GOT3 (cell line): ENCODE data around the gene RAMP3.
"Not testable (repeated sequence)": the region's sequence is repeated elsewhere in the genome, so short reads cannot be mapped to it uniquely, and the experiment has no call there.

ENCODE experiments used
- DNase-seq: peaks from one replicate; lab custom pipeline; 2025; ENCODE audit warnings: mixed read lengths; lab: John Stamatoyannopoulos, UW

RAMP3 gene

DNA sequence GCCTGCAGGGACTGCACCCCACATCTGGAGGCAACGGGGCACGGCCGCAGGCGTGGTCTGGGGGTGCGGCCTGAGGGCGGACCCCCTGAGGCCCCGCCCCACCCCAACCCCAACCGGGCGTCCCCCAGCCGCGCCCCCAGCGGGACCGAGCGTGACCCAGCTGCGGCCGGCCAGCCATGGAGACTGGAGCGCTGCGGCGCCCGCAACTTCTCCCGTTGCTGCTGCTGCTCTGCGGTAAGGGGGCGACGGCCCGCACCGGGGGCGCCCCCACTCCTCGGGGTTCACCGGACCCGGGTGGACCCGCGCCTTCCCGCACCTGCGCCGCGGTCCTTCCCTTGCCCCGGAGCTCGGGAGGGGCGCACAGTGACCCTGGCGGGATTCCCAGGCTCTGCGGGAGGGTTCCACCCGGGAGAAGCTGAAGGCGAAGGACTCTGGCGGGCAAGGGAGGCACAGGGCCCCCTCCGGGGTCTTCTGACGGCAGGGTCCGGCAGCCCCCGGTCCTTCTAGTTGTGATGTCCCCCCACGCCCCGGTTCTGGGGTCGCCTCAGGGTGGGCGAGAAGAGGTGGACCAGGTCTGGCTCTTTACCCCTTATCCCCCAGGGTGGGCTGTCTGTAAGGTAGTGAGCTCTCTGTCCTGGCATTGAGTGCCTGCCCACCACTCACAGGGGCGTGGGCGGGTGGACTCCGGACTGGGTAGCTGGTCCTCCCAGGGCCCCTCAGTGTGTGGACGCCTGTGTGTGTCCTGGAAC, at the start of gene RAMP3:
TSS of gene RAMP3 (plus strand) at position 139 of the 749 bp plus-strand sequence. CDS start at position 177, 38 bp downstream.
- DNase-seq: no peak

- DNase-seq: no peak
Measured at GRCh38 chr7:45108863-45109262, 48.7 kb upstream of the RAMP3 start.

DNA sequence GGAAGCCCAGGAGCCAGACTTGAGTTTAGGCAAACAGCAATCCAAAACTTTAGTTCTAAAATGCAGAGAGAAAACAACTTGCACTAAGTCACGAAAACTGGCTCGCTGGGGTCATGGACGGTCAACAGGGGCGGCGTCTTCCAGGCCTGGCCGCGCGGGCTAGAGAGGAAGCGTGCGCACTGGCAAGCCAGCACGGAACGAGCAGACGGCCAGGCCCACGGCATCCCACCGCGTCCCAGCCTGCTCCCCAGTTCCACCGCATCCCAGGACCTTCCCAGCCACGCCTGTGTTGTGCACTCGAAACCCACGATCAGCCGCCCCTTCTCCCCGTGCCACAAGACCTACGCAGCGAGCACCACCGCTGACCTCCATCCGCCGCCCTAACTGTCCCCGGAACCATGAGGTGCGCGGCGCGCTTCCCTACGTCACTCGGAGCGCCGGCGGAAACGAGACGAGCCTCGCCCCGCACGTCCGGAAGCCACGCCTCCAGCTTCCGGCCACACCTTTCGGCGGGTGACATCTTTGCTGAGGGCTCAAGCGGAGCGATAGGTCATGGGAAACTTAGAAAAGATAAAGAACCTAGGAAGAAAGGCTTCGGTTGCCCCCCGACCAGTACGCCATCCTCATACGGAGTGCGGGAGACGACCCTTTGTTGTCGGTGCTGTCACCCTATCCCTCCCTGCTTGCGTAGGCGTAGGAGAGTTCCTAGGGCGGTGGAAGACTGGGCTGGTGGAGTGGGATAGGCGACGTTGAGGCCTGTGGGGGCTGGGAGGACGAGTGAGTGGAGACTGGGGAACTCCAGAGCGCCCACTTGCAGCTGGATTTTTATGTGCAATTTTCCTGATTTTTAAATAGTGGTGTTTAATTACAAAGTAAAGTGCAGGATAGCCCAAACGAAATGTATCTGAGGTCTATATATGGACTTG, 46.0 kb upstream of the RAMP3 start, which contains the start of gene TBRG4:
TSS of gene TBRG4 (minus strand) at position 400 of the 926 bp plus-strand sequence. CDS start 2,460 bp downstream, outside the sequence.
- DNase-seq: peak; percentile 86

DNA sequence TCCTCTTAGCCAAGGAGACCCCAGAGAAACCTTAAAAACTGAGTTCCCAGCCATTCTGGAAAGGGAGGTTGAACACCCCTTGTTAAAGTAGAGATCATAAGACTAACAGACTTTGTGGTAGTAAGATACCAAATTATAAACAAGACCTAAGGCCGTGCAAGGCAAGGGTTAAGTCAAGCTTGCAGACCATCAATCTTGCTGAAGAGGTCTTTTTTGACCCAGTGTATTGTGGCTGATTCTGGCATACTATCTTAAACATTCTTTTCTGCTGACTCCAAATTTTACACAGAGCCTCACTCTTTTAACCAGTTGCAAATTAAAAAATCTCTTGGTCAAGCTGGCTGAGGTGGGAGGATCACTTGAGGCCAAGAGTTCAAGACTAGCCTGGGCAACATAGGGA, 44.9 kb upstream of the RAMP3 start:
- no peak for DNase-seq

- not testable (repeated sequence) for DNase-seq
Measured at GRCh38 chr7:45114257-45114656, 43.3 kb upstream of the RAMP3 start.

- DNase-seq: no peak
Measured at GRCh38 chr7:45114926-45115325, 42.7 kb upstream of the RAMP3 start.

GRCh38 chr7:45116048-45116447, 41.5 kb upstream of the RAMP3 start:
- no peak for DNase-seq

DNA sequence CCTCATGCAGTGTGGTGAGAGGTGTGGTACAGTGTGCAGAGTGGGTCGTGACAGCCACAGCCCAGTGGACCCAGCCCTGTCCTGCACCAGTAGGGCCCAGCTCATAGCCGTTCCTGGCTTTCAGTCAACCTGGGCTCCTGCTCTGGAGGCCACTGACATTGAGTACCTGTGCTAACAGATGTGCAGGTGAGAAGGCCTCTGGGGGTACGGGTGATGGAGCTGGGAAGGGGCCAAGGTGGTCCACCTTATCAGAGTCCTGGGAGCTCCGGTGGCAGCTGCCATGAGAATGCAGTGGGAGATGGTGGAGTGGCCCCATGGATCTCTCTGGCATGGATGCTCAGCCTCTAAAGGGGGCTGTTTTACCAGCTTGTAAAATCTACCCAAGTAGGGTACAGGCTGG, 40.0 kb upstream of the RAMP3 start:
- DNase-seq: no peak

- no peak for DNase-seq
Measured at GRCh38 chr7:45118292-45118691, 39.3 kb upstream of the RAMP3 start.

GRCh38 chr7:45118889-45119331, 38.7 kb upstream of the RAMP3 start:
- no peak for DNase-seq

DNA sequence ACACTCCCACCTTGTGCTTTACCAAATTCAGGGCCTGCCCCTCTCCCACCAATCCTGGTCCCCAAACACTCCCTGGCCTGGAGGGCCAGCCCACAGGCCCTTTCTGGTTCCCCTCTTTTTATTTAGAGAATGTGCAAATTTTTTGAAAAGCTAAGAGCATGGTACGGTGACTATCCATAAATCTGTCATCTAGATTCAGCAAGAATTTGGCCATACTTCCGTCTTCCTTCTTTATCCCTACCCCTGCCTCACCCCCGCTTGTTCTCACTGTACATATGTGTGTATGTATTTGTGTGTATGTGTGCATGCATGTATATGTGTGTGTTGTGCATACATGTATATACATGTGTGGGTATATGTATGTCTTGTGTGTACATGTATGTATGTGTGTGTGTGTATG, 38.0 kb upstream of the RAMP3 start:
- DNase-seq: no peak

DNA sequence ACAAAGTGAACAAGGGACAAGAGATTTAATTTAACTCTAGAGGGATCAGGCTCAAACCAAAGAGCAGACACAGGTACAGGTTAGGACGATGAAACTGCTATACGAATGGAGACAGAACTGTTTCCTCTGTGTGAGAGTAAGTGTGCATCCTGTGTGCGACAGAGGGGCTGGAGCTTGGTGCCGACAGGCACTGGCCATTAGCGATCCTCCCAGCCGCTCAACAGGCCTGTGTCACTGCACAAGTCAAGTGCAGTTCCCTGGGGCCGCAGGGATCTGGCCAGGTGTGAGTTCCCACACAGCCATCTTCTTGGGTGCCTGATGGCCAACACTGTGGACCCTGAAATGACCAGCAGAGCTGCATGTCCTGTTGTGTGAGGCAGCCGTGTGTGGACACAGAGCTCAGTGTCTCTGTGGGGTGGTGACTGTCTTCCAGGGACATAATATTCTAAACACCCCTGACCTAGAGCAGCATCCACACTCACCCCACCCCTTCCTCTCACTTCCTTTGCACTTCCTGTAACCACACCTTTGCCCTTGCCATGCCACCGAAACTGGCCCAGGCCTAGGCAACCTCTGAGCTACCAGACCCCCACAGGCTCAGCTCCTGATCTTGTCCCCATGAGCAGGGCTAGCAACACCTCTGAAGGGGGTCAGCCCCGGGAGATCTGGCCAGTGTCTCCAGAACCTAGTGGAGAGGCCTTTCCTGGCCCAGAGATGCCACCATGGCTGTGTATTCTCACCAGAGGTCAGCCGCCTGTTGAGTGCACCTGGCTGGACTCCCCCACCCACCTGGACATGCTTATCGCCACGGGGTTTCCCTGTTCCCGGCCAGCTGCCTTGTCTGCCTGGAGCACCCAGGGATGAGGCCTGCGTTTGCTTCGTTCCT, 34.4 kb upstream of the RAMP3 start:
- no peak for DNase-seq

DNA sequence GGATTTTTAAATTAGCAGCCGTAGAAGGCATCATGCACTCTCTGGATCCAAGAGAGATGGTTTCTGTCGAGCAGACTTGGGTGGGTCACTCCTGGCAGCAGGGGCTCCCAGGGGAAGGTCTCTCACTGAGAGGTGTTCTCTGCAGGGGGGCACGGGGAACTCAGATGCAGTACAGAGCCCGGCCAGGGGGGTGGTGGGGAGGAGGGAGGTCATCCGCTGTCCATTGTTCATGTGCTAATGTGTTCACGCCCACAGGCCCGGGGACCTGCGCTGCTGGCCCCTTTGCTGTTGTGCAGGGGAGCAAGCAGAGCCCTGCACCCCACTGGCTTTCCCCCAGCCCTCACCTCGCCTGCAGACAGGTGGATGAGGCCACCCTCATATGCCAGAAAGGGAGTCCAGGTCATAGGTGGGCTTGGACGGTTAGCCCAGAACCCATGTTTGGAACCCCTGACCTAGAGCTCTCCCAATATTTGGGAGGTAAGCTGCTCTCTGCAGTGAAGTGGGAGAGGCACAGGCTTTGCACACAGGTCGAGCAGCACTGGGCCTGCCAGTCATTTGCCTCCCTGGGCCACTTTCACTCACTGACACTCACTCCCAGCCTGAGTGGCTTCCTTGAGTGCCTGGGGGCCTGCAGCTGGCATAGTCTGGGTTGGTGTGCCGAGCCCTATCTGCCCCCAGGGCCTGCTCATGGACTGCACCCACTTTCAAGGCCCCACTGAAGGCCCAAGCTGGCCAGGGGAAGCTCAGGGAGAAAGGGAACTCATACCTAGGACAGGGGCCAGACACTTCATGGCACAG, 33.5 kb upstream of the RAMP3 start:
- no peak for DNase-seq

- DNase-seq: no peak
Measured at GRCh38 chr7:45125193-45125904, 32.2 kb upstream of the RAMP3 start.

DNA sequence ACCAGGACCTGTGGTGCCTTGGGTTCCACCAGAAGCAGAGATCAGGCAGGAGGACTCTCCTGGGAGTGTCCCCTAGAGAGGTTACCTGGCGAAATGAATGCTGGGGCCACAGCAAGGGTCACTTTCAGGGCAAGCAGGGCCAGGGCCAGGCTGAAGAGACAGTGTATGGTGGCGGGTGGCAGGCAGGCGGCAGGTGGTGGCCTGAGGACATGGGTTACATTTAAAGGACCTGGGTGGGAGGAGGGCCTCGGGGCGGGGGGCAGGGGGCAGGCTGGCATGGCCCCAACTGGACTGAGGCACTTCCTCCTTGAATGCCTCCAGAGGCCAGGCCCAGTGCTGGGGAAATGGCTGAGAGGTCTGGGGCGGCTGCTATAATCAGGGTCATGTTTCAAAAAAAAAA, 31.4 kb upstream of the RAMP3 start:
- no peak for DNase-seq

- DNase-seq: no peak
Measured at GRCh38 chr7:45126920-45127319, 30.7 kb upstream of the RAMP3 start.

DNA sequence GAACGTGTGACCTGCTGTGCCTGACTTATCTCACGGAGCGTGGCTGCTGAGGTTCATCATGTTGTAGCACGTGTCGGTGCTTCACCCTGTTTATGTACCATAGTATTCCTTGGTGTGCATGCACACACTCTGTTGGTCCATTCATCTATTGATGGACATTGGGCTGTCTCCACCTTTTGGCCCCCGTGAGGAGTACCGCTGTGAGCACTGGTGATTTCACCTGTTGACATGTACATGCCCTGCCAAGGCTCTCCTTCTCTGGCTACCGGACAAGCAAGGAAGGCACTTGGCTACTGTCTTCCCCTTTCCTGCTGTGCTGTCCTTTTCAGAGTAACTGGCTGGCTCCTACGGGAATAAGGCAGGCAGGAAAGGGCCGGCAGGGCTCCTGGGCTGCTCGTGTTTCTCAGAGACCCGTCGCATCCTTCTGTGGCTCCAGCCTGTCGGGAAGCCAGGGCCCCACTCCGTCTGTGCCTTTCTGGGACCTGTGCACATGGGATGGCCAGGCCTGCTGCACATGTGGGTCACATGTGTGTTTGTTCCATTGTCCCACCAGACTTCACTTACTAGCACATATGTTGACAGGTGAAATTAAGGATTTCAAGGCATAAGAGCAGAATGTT, 28.3 kb upstream of the RAMP3 start:
- no peak for DNase-seq

GRCh38 chr7:45129906-45130305, 27.7 kb upstream of the RAMP3 start:
- DNase-seq: no peak

GRCh38 chr7:45130910-45131309, 26.7 kb upstream of the RAMP3 start:
- no peak for DNase-seq

GRCh38 chr7:45131891-45132290, 25.7 kb upstream of the RAMP3 start:
- no peak for DNase-seq
